Raji (cell line): ENCODE measurements around the gene GOLGA8T.
"Not testable (repeated sequence)": the region's sequence is repeated elsewhere in the genome, so short reads cannot be mapped to it uniquely, and the experiment has no call there.

ENCODE experiments used
- POLR2A ChIP-seq: IDR thresholded peaks from 2 replicates; pipeline ENCODE4 v1.6.1; 2011; ENCODE audit warnings: low read depth, low read length, control low read depth; ENCODE audit not compliant: insufficient read depth

Gene GOLGA8T, protein sequence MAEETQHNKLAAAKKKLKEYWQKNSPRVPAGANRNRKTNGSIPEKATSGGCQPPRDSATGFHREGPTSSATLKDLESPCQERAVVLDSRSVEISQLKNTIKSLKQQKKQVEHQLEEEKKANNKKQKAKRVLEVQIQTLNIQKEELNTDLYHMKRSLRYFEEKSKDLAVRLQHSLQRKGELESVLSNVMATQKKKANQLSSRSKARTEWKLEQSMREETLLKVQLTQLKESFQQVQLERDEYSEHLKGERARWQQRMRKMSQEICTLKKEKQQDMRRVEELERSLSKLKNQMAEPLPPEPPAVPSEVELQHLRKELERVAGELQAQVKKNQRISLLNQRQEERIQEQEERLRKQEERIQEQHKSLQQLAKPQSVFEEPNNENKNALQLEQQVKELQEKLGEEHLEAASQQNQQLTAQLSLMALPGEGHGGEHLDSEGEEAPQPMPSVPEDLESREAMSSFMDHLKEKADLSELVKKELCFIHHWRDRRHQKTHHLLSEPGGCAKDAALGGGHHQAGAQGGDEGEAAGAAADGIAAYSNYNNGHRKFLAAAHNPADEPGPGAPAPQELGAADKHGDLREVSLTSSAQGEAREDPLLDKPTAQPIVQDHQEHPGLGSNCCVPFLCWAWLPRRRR

GRCh38 chr15:30134751-30135150 lies at the start of gene GOLGA8T:
GOLGA8T (plus strand) TSS chr15:30135051; CDS start chr15:30135149, 98 bp downstream.
- not testable (repeated sequence) for TF ChIP-seq POLR2A
